SK-N-SH (cell line): ENCODE measurements around the gene HOXB7. TPM values are rescaled to one million over a fixed set of nuclear protein-coding genes. Genes with fewer than 3 reads are reported as not detected.

ENCODE experiments used
- CTCF ChIA-PET: fragments of 300-600, 350-600 bp; formaldehyde crosslinking; extraction: SDS; loops from one replicate; lab custom pipeline; 2021; lab: Yijun Ruan, JAX
- POLR2A ChIA-PET: fragments of 350-600 bp; sonication (Branson Sonifier 250); formaldehyde crosslinking; extraction: SDS; loops from one replicate; lab custom pipeline; 2020; ENCODE audit warnings: antibody characterized with exemption, inconsistent platforms; lab: Yijun Ruan, JAX
- DNase-seq: peaks from one replicate; pipeline ENCODE4 v3.0.0; 2012
- H2AFZ ChIP-seq: fragments of 200-600 bp; sonication (generic); 2 replicates; pipeline ENCODE4 v1.8.1; 2016; ENCODE audit warnings: antibody characterized with exemption, mild to moderate bottlenecking, low read depth
- H3F3A ChIP-seq: fragments of 200-600 bp; sonication (generic); replicated peaks from 2 replicates; pipeline ENCODE3; 2016; ENCODE audit warnings: antibody characterized with exemption, mild to moderate bottlenecking; ENCODE audit not compliant: insufficient read depth
- H3K27ac ChIP-seq, 2 experiments: fragments of 200-500 bp in 1 of 2; fragments of 200-600 bp in 1 of 2; sonication (Bioruptor generic) in 1 of 2; sonication (generic), shearing (Covaris generic) in 1 of 2; 2 replicates each; pipeline versions ENCODE4 v1.5.1 to v1.6.1; 2014 to 2016; ENCODE audit warnings: low read depth in 2 of 2, inconsistent platforms in 1 of 2, low read length in 1 of 2, mild to moderate bottlenecking in 1 of 2, mixed read lengths in 1 of 2
- H3K27me3 ChIP-seq: fragments of 200-600 bp; sonication (generic), shearing (Covaris generic); 2 replicates; pipeline ENCODE4 v1.6.1; 2016; ENCODE audit warnings: mixed run types; ENCODE audit not compliant: insufficient read depth
- H3K36me3 ChIP-seq, 2 experiments: fragments of 200-500 bp in 1 of 2; fragments of 200-600 bp in 1 of 2; sonication (Bioruptor generic) in 1 of 2; sonication (generic) in 1 of 2; replicated peaks in 1 of 2; 2 replicates each; pipeline versions ENCODE3 to v1.5.1; 2014 to 2016; ENCODE audit warnings: low read length in 1 of 2, mild to moderate bottlenecking in 1 of 2; ENCODE audit not compliant: insufficient read depth in 2 of 2, control insufficient read depth in 1 of 2
- H3K4me1 ChIP-seq, 2 experiments: fragments of 200-500 bp in 1 of 2; fragments of 200-600 bp in 1 of 2; sonication (Bioruptor generic) in 1 of 2; sonication (generic), shearing (Covaris generic) in 1 of 2; 2 replicates each; pipeline versions ENCODE4 v1.5.1 to v1.6.1; 2014 to 2016; ENCODE audit warnings: low read depth in 1 of 2, low read length in 1 of 2, mixed run types in 1 of 2; ENCODE audit not compliant: insufficient read depth in 2 of 2, control insufficient read depth in 1 of 2
- H3K4me2 ChIP-seq: fragments of 200-600 bp; sonication (generic), shearing (Covaris generic); 2 replicates; pipeline ENCODE4 v1.6.1; 2017; ENCODE audit warnings: mixed run types
- H3K4me3 ChIP-seq, 2 experiments: fragments of 200-500 bp in 1 of 2; fragments of 200-600 bp in 1 of 2; sonication (Bioruptor generic) in 1 of 2; sonication (generic), shearing (Covaris generic) in 1 of 2; 2 replicates each; pipeline versions ENCODE4 v1.5.1 to v1.8.1; 2014 to 2016; ENCODE audit warnings: low read depth in 2 of 2, inconsistent platforms in 1 of 2, low read length in 1 of 2, mild to moderate bottlenecking in 1 of 2, mixed read lengths in 1 of 2, moderate library complexity in 1 of 2
- H3K79me2 ChIP-seq: fragments of 200-600 bp; sonication (generic); 2 replicates; pipeline ENCODE4 v1.8.1; 2017; ENCODE audit warnings: mild to moderate bottlenecking; ENCODE audit not compliant: insufficient read depth
- H3K9ac ChIP-seq: fragments of 200-600 bp; sonication (generic); 2 replicates; pipeline ENCODE4 v1.6.1; 2017; ENCODE audit warnings: mixed run types
- H3K9me2 ChIP-seq: fragments of 200-600 bp; sonication (generic); 2 replicates; pipeline ENCODE4 v1.6.1; 2017; ENCODE audit warnings: mixed run types
- H3K9me3 ChIP-seq: fragments of 200-600 bp; sonication (generic); 2 replicates; pipeline ENCODE4 v1.6.1; 2017; ENCODE audit warnings: mixed run types, mild to moderate bottlenecking, moderate library complexity
- H4K20me1 ChIP-seq: fragments of 200-600 bp; sonication (generic); 2 replicates; pipeline ENCODE4 v1.6.1; 2017; ENCODE audit warnings: mild to moderate bottlenecking, mixed run types; ENCODE audit not compliant: insufficient read depth
- EZH2phosphoT487 ChIP-seq: fragments of 200-600 bp; sonication (generic); IDR thresholded peaks from 2 replicates; pipeline ENCODE4 v1.6.1; 2017; ENCODE audit warnings: low read depth, mixed run types, mild to moderate bottlenecking, antibody characterized with exemption, moderate library complexity, borderline replicate concordance
- RAD21 ChIP-seq: IDR thresholded peaks from 2 replicates; pipeline ENCODE4 v1.6.1; 2012; ENCODE audit warnings: mild to moderate bottlenecking, low read length
- RCOR1 ChIP-seq: fragments of 150-350 bp; IDR thresholded peaks from 2 replicates; pipeline ENCODE4 v1.6.1; 2017; ENCODE audit warnings: antibody characterized with exemption, low read length
- USF1 ChIP-seq: IDR thresholded peaks from 2 replicates; pipeline ENCODE4 v1.4.0; 2012; ENCODE audit warnings: low read depth, borderline replicate concordance
- WGBS: methylation state at CpG from one replicate; pipeline ENCODE4 v1.1.6; 2017; ENCODE audit warnings: low lambda C conversion rate; 5-methylcytosine and 5-hydroxymethylcytosine counted together
- polyA plus RNA-seq, 3 experiments: library from polyadenylated mRNA; depleted of rRNA; stranded (reverse); fragments of >200 nt; gene quantifications; 2 replicates each; pipeline ENCODE4 v1.2.3, GENCODE V29; 2012

HOXB7 gene
- polyA plus RNA-seq, 1 of the 3 experiments (the other 2 are of a cell fraction) = not detected

- peak; percentile 49; the same call in 1 of the 2 replicates for TF ChIP-seq EZH2phosphoT487
- no peak for TF ChIP-seq USF1
Observed at GRCh38 chr17:48615963-48616716, 5.3 kb upstream of the HOXB7 start.

GRCh38 chr17:48615047-48615962 lies 4.5 kb upstream of the HOXB7 start, which contains the start of gene HOXB8:
Gene HOXB8 (minus strand): TSS chr17:48615292. CDS start chr17:48614704, 588 bp downstream.
- Histone ChIP-seq H3K9ac (no peak within 1 kb of the TSS), H3K79me2 (no peaks in the 10 kb centered on the region), H4K20me1 (peaks cover 29% of the 10 kb centered on the region), H3K9me2 (no peaks in the 10 kb centered on the region), H3K27ac (no peak within 1 kb of the TSS), H3K4me2 (no peak within 1 kb of the TSS), H3K27me3 (peaks cover 99% of the 10 kb centered on the region), H3F3A (no peaks in the 10 kb centered on the region), H3K36me3 (no peaks in the 10 kb centered on the region), H3K4me1 (no peaks in the 10 kb centered on the region; a peak in 1 of 4 replicates), H3K9me3 (no peaks in the 10 kb centered on the region), H3K4me3 (no peak within 1 kb of the TSS), H2AFZ (no peak within 1 kb of the TSS)
- ChIA-PET POLR2A (no interaction called here), CTCF (interaction anchor here (0.6 to 4.2 kb wide), 13 partner anchors 11 to 590 kb away, joined by 3 to 33 read pairs (median 4); partner anchors contain the start of genes HOXB5 and HOXB9)
- WGBS = 11% methylated on average over 41 of the region's 41 CpGs
- TF ChIP-seq EZH2phosphoT487 (peak; percentile 82), RCOR1 (no peak), RAD21 (no peak)
- DNase-seq = no peak

More at GRCh38 chr17:48615963-48616716, 5.3 kb upstream of the HOXB7 start:
- Histone ChIP-seq H3K4me3 (no peak overlapping the region), H3K9me2 (no peaks in the 10 kb centered on the region), H3K9me3 (no peaks in the 10 kb centered on the region), H3K27me3 (peaks cover 99% of the 10 kb centered on the region), H3K36me3 (no peaks in the 10 kb centered on the region), H2AFZ (no peak overlapping the region), H3K9ac (no peak overlapping the region), H3K4me2 (no peak overlapping the region), H4K20me1 (peaks cover 29% of the 10 kb centered on the region), H3K4me1 (no peaks in the 10 kb centered on the region), H3K27ac (no peak overlapping the region), H3K79me2 (no peaks in the 10 kb centered on the region), H3F3A (no peaks in the 10 kb centered on the region)
- ChIA-PET CTCF (interaction anchor here (0.7 to 4.2 kb wide), 9 partner anchors 10 to 591 kb away, joined by 3 to 33 read pairs (median 4); partner anchors contain the start of genes HOXB5 and HOXB9), POLR2A (no interaction called here)
- DNase-seq = no peak
- WGBS = 20% methylated on average over 17 of the region's 17 CpGs
